K562 (cell line): ENCODE measurements around the gene SH3BGRL3. TPM values are rescaled to one million over a fixed set of nuclear protein-coding genes. Genes with fewer than 3 reads are reported as not detected.

Experiments used
- BCOR ChIP-seq: fragments of 450-650 bp; IDR thresholded peaks from 2 replicates; pipeline ENCODE4 v1.6.1; 2016
- CBX2 ChIP-seq: fragments of 200-600 bp; sonication (generic); IDR thresholded peaks from one replicate; pipeline ENCODE4 v1.6.1; 2012; ENCODE audit warnings: mild to moderate bottlenecking, low read length, inconsistent platforms; ENCODE audit not compliant: insufficient read depth, poor library complexity, severe bottlenecking
- CEBPB ChIP-seq: fragments of 450-650 bp; IDR thresholded peaks from 2 replicates; pipeline ENCODE4 v1.6.1; 2016; ENCODE audit warnings: missing genetic modification characterization, missing compliant biosample characterization
- CREB3L1 ChIP-seq: fragments of 450-650 bp; IDR thresholded peaks from 2 replicates; pipeline ENCODE4 v1.6.1; 2014; ENCODE audit warnings: low read depth, mild to moderate bottlenecking, moderate library complexity, borderline replicate concordance
- CUX1 ChIP-seq: fragments of 200-800 bp; sonication (Bioruptor generic); IDR thresholded peaks from 2 replicates; pipeline ENCODE4 v1.6.1; 2016; ENCODE audit warnings: missing genetic modification characterization, missing compliant biosample characterization
- ETV6 ChIP-seq, 3 experiments: fragments of 150-350 bp in 1 of 3; sonication (generic) in 1 of 3; formaldehyde crosslinking in 1 of 3; IDR thresholded peaks; 2 replicates each; pipeline versions ENCODE4 v1.6.1 to v1.8.0; 2014 to 2022; ENCODE audit warnings: borderline replicate concordance in 2 of 3, low read depth in 2 of 3, antibody characterized with exemption in 1 of 3, low read length in 1 of 3, mild to moderate bottlenecking in 1 of 3, missing genetic modification reagents in 1 of 3
- HNRNPK ChIP-seq: fragments of 200-400 bp; formaldehyde crosslinking; IDR thresholded peaks from one replicate; pipeline ENCODE4 v1.6.1; 2018; ENCODE audit warnings: mild to moderate bottlenecking, low read depth, low read length; ENCODE audit not compliant: poor library complexity, severe bottlenecking
- KDM4B ChIP-seq, 2 experiments: fragments of 450-650 bp in 1 of 2; sonication (generic) in 1 of 2; IDR thresholded peaks; 2 replicates each; pipeline ENCODE4 v1.6.1; 2016 to 2017; ENCODE audit warnings: borderline replicate concordance in 2 of 2, antibody characterized with exemption in 1 of 2, low read depth in 1 of 2, mild to moderate bottlenecking in 1 of 2
- KLF16 ChIP-seq: IDR thresholded peaks from 2 replicates; pipeline ENCODE4 v1.6.1; 2016; ENCODE audit warnings: antibody characterized with exemption
- LARP7 ChIP-seq: fragments of 450-650 bp; IDR thresholded peaks from 2 replicates; pipeline ENCODE4 v1.6.1; 2016
- MAFG ChIP-seq: fragments of 450-650 bp; conservative IDR thresholded peaks from 2 replicates; pipeline ENCODE4 v1.6.1; 2016; ENCODE audit warnings: missing genetic modification characterization, missing compliant biosample characterization
- MTA2 ChIP-seq: fragments of 450-650 bp; IDR thresholded peaks from 2 replicates; pipeline ENCODE4 v1.6.1; 2016; ENCODE audit warnings: low read depth
- MTA3 ChIP-seq: fragments of 450-650 bp; formaldehyde crosslinking; IDR thresholded peaks from 2 replicates; pipeline ENCODE4 v1.6.1; 2017; ENCODE audit warnings: mild to moderate bottlenecking, borderline replicate concordance
- MYC ChIP-seq, 2 experiments: fragments of 250-450 bp in 1 of 2; sonication (Bioruptor Pico) in 1 of 2; IDR thresholded peaks; 2 replicates each; pipeline versions ENCODE4 v1.5.1 to v1.6.1; 2012 to 2021; ENCODE audit warnings: low read depth in 2 of 2, borderline replicate concordance in 1 of 2, improper control_type of control experiment in 1 of 2, low read length in 1 of 2, mild to moderate bottlenecking in 1 of 2, moderate library complexity in 1 of 2
- ZFPM2 ChIP-seq: fragments of 250-450 bp; sonication (Bioruptor Pico); IDR thresholded peaks from 2 replicates; pipeline ENCODE4 v1.5.1; 2022; ENCODE audit warnings: mild to moderate bottlenecking
- ZNF124 ChIP-seq: sonication (generic); formaldehyde crosslinking; IDR thresholded peaks from 2 replicates; pipeline ENCODE4 v1.8.1; 2022; ENCODE audit warnings: missing genetic modification reagents
- ZNF57 ChIP-seq: fragments of 450-650 bp; formaldehyde crosslinking; IDR thresholded peaks from 2 replicates; pipeline ENCODE4 v1.4.0; 2020; ENCODE audit warnings: mild to moderate bottlenecking, moderate library complexity
- ZNF639 ChIP-seq, 2 experiments: fragments of 200-800 bp in 1 of 2; sonication (Bioruptor generic) in 1 of 2; sonication (generic) in 1 of 2; formaldehyde crosslinking in 1 of 2; IDR thresholded peaks in 1 of 2; conservative IDR thresholded peaks in 1 of 2; 2 replicates each; pipeline versions ENCODE4 v1.5.0 to v1.6.1; 2016 to 2020; ENCODE audit warnings: missing compliant biosample characterization in 1 of 2, missing genetic modification characterization in 1 of 2, missing genetic modification reagents in 1 of 2
- polyA plus RNA-seq, 8 experiments: library from polyadenylated mRNA; depleted of rRNA in 4 of 8; stranded (reverse) in 5 of 8; unstranded in 3 of 8; fragments of >200 nt; fragmentation: Nextera tagmentation in 2 of 8; fragmentation: Illumina TruSeq in 1 of 8; extraction: Ambion mirVana in 2 of 8; extraction: Trizol in 1 of 8; gene quantifications; 2 replicates each; pipeline versions ENCODE4 v1.2.1 to v1.2.3, GENCODE V29; 2011 to 2014; ENCODE audit warnings: inconsistent platforms in 1 of 8, missing spikeins in 1 of 8
- total RNA-seq, 7 experiments: library from RNA; depleted of rRNA in 6 of 7; stranded (reverse); fragments of >200 nt in 6 of 7; fragmentation: Illumina TruSeq in 2 of 7; extraction: Trizol in 2 of 7; gene quantifications; 2 replicates each; pipeline versions ENCODE4 v1.2.1 to v1.2.3, GENCODE V29; 2011 to 2021; ENCODE audit warnings: low replicate concordance in 1 of 7

The SH3BGRL3 gene
- total and polyA plus RNA-seq, 9 of the 15 experiments (the other 6 are each of a cell fraction or from before 2014, with no cell fraction given), result 30.3 to 140 (median 54.2) TPM

GRCh38 chr1:26287033-26287711 is 7.3 kb downstream of the SH3BGRL3 start (continued):
- no peak for TF ChIP-seq MAFG (tag)
- TF ChIP-seq ETV6 (IDR thresholded peaks at IDR 0.05; ENCODE audit: borderline replicate concordance in 1 of 2, low read depth in 2 of 2, low read length in 1 of 2), result 0 out of 4 replicates have a peak, but pooled peaks of 1 of the 2 experiments have one; percentile 52
- no peak for TF ChIP-seq ETV6 (CRISPR knock-in tag; IDR thresholded peaks at IDR 0.05; ENCODE audit: borderline replicate concordance)
- TF ChIP-seq CUX1 (CRISPR knock-in tag), result 0 out of 2 replicates have a peak, but pooled peaks have one; percentile 31
- TF ChIP-seq CEBPB (tag), result peak; percentile 99
- TF ChIP-seq ZNF124 (CRISPR knock-in tag), result no peak
- no peak for TF ChIP-seq HNRNPK
- TF ChIP-seq ZNF639 (CRISPR knock-in tag; conservative IDR thresholded peaks at IDR 0.05 in 1 of 2, IDR thresholded peaks at IDR 0.05 in 1 of 2), result peak in 1 of 2 experiments; percentile 83; a peak in 2 of 4 replicates
- TF ChIP-seq MYC (IDR thresholded peaks at IDR 0.05; ENCODE audit: low read depth, low read length), result peak; percentile 81; the same call in 1 of the 2 replicates
- no peak for TF ChIP-seq MYC (CRISPR knock-in tag; IDR thresholded peaks at IDR 0.05; ENCODE audit: borderline replicate concordance, low read depth)
- TF ChIP-seq ZNF57 (CRISPR knock-in tag), result no peak
- no peak for TF ChIP-seq CBX2
- TF ChIP-seq ZFPM2, result no peak
- TF ChIP-seq LARP7, result 0 out of 2 replicates have a peak, but pooled peaks have one; percentile 2
- 0 out of 2 replicates have a peak, but pooled peaks have one; percentile 29 for TF ChIP-seq CREB3L1
- peak; percentile 51; the same call in 1 of the 2 replicates for TF ChIP-seq MTA3
- peak; percentile 81 for TF ChIP-seq BCOR
- no peak for TF ChIP-seq KDM4B (IDR thresholded peaks at IDR 0.05; ENCODE audit: borderline replicate concordance in 2 of 2, low read depth in 1 of 2)
- peak; percentile 97 for TF ChIP-seq KLF16
- TF ChIP-seq MTA2, result peak; percentile 93
